GM18502 (cell line): ENCODE data around the gene TSC1.
"Not testable (repeated sequence)": the region's sequence is repeated elsewhere in the genome, so short reads cannot be mapped to it uniquely, and the experiment has no call there.

ENCODE experiments used
- ATAC-seq: cut with Tn5 transposase; IDR thresholded peaks from one replicate; pipeline ENCODE4 v1.9.1; 2021; ENCODE audit warnings: mild to moderate bottlenecking; ENCODE audit not compliant: unreplicated experiment, poor library complexity

Gene TSC1

GRCh38 chr9:132978112-132978450, 33.7 kb upstream of the TSC1 start:
- ATAC-seq: no peak

GRCh38 chr9:132976571-132976970, 32.2 kb upstream of the TSC1 start:
- no peak for ATAC-seq

- ATAC-seq: no peak
Observed at GRCh38 chr9:132975961-132976360, 31.5 kb upstream of the TSC1 start.

GRCh38 chr9:132973713-132974112, 29.3 kb upstream of the TSC1 start:
- no peak for ATAC-seq

- no peak for ATAC-seq
Observed at GRCh38 chr9:132973166-132973565, 28.8 kb upstream of the TSC1 start.

- no peak for ATAC-seq
Observed at GRCh38 chr9:132970324-132971062, 26.1 kb upstream of the TSC1 start.

- ATAC-seq: no peak
Observed at GRCh38 chr9:132969783-132970182, 25.4 kb upstream of the TSC1 start.

GRCh38 chr9:132967908-132968307, 23.5 kb upstream of the TSC1 start:
- ATAC-seq: not testable (repeated sequence)

GRCh38 chr9:132965478-132965877, 21.1 kb upstream of the TSC1 start:
- no peak for ATAC-seq

- no peak for ATAC-seq
Observed at GRCh38 chr9:132961002-132961401, 16.6 kb upstream of the TSC1 start.

GRCh38 chr9:132957805-132958204, 13.4 kb upstream of the TSC1 start:
- ATAC-seq: no peak

- ATAC-seq: no peak
Observed at GRCh38 chr9:132955768-132956167, 11.4 kb upstream of the TSC1 start.

- no peak for ATAC-seq
Observed at GRCh38 chr9:132955123-132955522, 10.7 kb upstream of the TSC1 start.

GRCh38 chr9:132949709-132950108, 5.3 kb upstream of the TSC1 start:
- ATAC-seq: no peak

GRCh38 chr9:132948482-132949050, 4.2 kb upstream of the TSC1 start:
- ATAC-seq: no peak

GRCh38 chr9:132947756-132948155, 3.3 kb upstream of the TSC1 start:
- no peak for ATAC-seq

GRCh38 chr9:132946631-132947295, 2.3 kb upstream of the TSC1 start:
- ATAC-seq: no peak

- ATAC-seq: no peak
Observed at GRCh38 chr9:132946211-132946610, 1.8 kb upstream of the TSC1 start.

- ATAC-seq: no peak
Observed at GRCh38 chr9:132945186-132946130, 1.0 kb upstream of the TSC1 start.

- ATAC-seq: peak; percentile 1
Observed at GRCh38 chr9:132943651-132944293, 644 bp downstream of the TSC1 start.
